Natural killer cell (primary cell): ENCODE results near the gene CERS1. TPM values are rescaled to one million over a fixed set of nuclear protein-coding genes. Genes with fewer than 3 reads are reported as not detected.

Experiments
- ATAC-seq, 3 donors: fragments of 150-1000 bp in 2 of 3; fragments of 200-7000 bp in 1 of 3; cut with Tn5 transposase; 1 replicate in 1 of 3; 2 replicates in 2 of 3; pipeline ENCODE4 v1.10.0; 2021; ENCODE audit warnings: mild to moderate bottlenecking in 2 of 3, moderate library complexity in 2 of 3
- DNase-seq, 2 donors: peaks; one replicate each; pipeline versions ENCODE4 v3.0.0 to v3.0.0-alpha.2; 2013 to 2021; ENCODE audit warnings: mixed read lengths in 1 of 2
- H3K27ac ChIP-seq: one replicate; pipeline ENCODE4 v1.5.1; 2013; ENCODE audit warnings: mild to moderate bottlenecking, low read length
- H3K27me3 ChIP-seq: one replicate; pipeline ENCODE4 v1.6.1; 2013; ENCODE audit warnings: low read length; ENCODE audit not compliant: control insufficient read depth, insufficient read depth
- H3K36me3 ChIP-seq: one replicate; pipeline ENCODE4 v1.6.1; 2013; ENCODE audit warnings: low read length; ENCODE audit not compliant: control insufficient read depth, insufficient read depth
- H3K4me1 ChIP-seq: one replicate; pipeline ENCODE4 v1.6.1; 2013; ENCODE audit warnings: low read length; ENCODE audit not compliant: control insufficient read depth, insufficient read depth
- H3K4me3 ChIP-seq: one replicate; pipeline ENCODE4 v1.5.1; 2013; ENCODE audit warnings: low read length
- H3K9me3 ChIP-seq: one replicate; pipeline ENCODE4 v1.6.1; 2013; ENCODE audit warnings: low read length; ENCODE audit not compliant: control insufficient read depth, insufficient read depth
- H3K27ac Mint-ChIP-seq, 2 donors: one replicate each; pipeline ENCODE4 v1.8.0; 2022; ENCODE audit warnings: mild to moderate bottlenecking in 2 of 2, mixed read lengths in 2 of 2, moderate library complexity in 1 of 2
- H3K27me3 Mint-ChIP-seq, 2 donors: one replicate each; pipeline ENCODE4 v1.8.0; 2022; ENCODE audit warnings: low read depth in 2 of 2, mixed read lengths in 2 of 2
- H3K36me3 Mint-ChIP-seq: one replicate; pipeline ENCODE4 v1.8.0; 2022; ENCODE audit warnings: mixed read lengths
- H3K4me1 Mint-ChIP-seq, 2 donors: one replicate each; pipeline ENCODE4 v1.8.0; 2022; ENCODE audit warnings: mixed read lengths in 2 of 2
- H3K4me3 Mint-ChIP-seq: one replicate; pipeline ENCODE4 v1.8.0; 2022; ENCODE audit warnings: mild to moderate bottlenecking, moderate library complexity, mixed read lengths
- H3K9me3 Mint-ChIP-seq, 2 donors: one replicate each; pipeline ENCODE4 v1.8.0; 2022; ENCODE audit warnings: mixed read lengths in 2 of 2
- CTCF ChIP-seq: fragments of 200-600 bp; IDR thresholded peaks from one replicate; pipeline ENCODE4 v1.8.0; 2022; ENCODE audit warnings: antibody characterized with exemption
- WGBS: methylation state at CpG from one replicate; pipeline ENCODE4 v1.1.7; 2013; ENCODE audit warnings: missing lambda C conversion rate; ENCODE audit not compliant: insufficient coverage; 5-methylcytosine and 5-hydroxymethylcytosine counted together
- intact Hi-C: fragments of 100-400 bp; cut with micrococcal nuclease; formaldehyde crosslinking; loops from one replicate; pipeline ENCODE4 v1.14.2; 2022
- total RNA-seq, 4 donors: library from RNA; stranded (reverse); fragments of 120-200 nt in 1 of 4; gene quantifications; one replicate each; pipeline versions ENCODE4 v1.2.3 to v1.2.4, GENCODE V29; 2013 to 2022

CERS1 gene
- total RNA-seq, 3 donors from 2014 or later (not counting 1 experiment from before 2014, with no cell fraction given): not detected

DNA sequence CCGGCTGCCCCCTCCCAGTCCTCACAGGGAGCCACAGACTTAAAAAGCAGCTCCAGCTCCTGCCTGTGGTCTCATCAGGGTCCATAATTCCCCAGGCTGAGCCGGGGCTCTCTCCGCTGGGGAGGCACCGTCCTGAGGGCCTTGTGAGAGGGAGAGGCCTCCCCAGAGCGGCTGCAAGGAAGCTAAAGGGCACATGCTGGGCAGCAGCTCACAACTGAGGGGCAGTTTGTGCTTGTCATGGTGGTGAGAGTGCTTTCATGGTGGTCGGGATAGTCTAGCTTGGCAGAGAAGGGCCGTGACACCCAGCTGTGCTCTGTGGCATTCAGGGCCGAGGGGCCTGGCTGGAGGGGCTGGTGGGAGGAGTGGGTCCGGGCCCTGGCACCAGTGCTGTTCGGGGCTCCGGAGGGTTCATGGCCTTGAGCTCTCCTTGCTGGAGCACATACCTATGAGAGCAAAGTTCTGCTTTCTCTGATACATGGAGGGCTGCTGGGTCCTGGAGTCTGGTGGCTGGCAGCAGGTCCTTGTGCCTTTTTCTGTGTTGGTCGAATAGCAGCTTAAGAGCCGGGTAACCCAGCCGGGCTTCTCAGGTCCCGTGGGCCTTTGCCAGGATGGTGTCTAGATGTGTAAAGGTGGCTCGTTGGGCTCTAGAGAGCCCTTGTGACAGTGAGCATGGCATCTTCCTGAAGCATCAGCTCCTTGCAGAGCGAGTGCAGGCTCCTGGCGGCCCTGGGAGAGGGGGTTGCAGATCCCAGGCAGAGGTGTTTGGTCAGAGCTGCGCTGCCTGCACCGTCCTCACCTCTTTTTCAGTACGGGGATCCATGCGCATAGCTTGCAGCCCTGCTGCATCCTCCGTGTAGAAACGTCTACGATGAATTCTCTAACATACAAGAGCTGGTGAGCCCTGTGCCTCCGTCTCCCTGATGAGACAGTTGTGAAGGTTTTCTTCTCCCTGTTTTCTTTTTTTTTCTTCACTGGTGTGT lies 55.4 kb downstream of the CERS1 start:
- H3K27ac Mint-ChIP-seq: peak overlapping the region; percentile 47 to 78
- H3K27me3 ChIP-seq: no peaks in the 10 kb centered on the region
- no peak for TF ChIP-seq CTCF
- no peak for DNase-seq
- no peaks in the 10 kb centered on the region for H3K27me3 Mint-ChIP-seq
- peaks cover 11% of the 10 kb centered on the region for H3K36me3 ChIP-seq
- H3K9me3 ChIP-seq: no peaks in the 10 kb centered on the region
- intact Hi-C loops: no loop called here
- H3K4me3 ChIP-seq: no peak overlapping the region
- no peaks in the 10 kb centered on the region for H3K9me3 Mint-ChIP-seq
- WGBS: 91% methylated on average over 25 of the region's 26 CpGs
- H3K27ac ChIP-seq: no peak overlapping the region
- peaks cover 76% of the 10 kb centered on the region for H3K4me1 ChIP-seq
- peak overlapping the region; percentile 35 for H3K4me3 Mint-ChIP-seq
- no peak for ATAC-seq
- H3K36me3 Mint-ChIP-seq: no peaks in the 10 kb centered on the region
- H3K4me1 Mint-ChIP-seq: peaks cover 70 to 89% of the 10 kb centered on the region in 2 donors

- Mint-ChIP-seq H3K4me3 (no peak overlapping the region), H3K9me3 (no peaks in the 10 kb centered on the region)
- intact Hi-C loops: no loop called here
Measured at GRCh38 chr19:18839465-18840287, 56.3 kb downstream of the CERS1 start.

GRCh38 chr19:18834644-18834984 lies 61.3 kb downstream of the CERS1 start:
- no peak overlapping the region for H3K4me3 ChIP-seq
- no peaks in the 10 kb centered on the region for H3K36me3 Mint-ChIP-seq
- no peak overlapping the region for H3K27ac ChIP-seq

More at GRCh38 chr19:18839465-18840287, 56.3 kb downstream of the CERS1 start:
- no peak overlapping the region for H3K4me3 ChIP-seq
- WGBS: 92% methylated on average over 15 of the region's 15 CpGs
- Mint-ChIP-seq H3K4me1 (peaks cover 70 to 87% of the 10 kb centered on the region in 2 donors), H3K27ac (peak overlapping the region; percentile 47 to 78), H3K27me3 (no peaks in the 10 kb centered on the region), H3K36me3 (no peaks in the 10 kb centered on the region)
- H3K4me1 ChIP-seq: peaks cover 74% of the 10 kb centered on the region
- H3K27ac ChIP-seq: no peak overlapping the region
- TF ChIP-seq CTCF: no peak
- H3K36me3 ChIP-seq: peaks cover 13% of the 10 kb centered on the region
- H3K27me3 ChIP-seq: no peaks in the 10 kb centered on the region
- no peak for DNase-seq
- H3K9me3 ChIP-seq: no peaks in the 10 kb centered on the region
- no peak for ATAC-seq

More at GRCh38 chr19:18834644-18834984, 61.3 kb downstream of the CERS1 start:
- 87% methylated on average over 4 of the region's 4 CpGs for whole genome bisulfite sequencing
- Histone ChIP-seq H3K9me3 (no peaks in the 10 kb centered on the region), H3K4me1 (peaks cover 53% of the 10 kb centered on the region), H3K27me3 (no peaks in the 10 kb centered on the region), H3K36me3 (peaks cover 11% of the 10 kb centered on the region)
- peak overlapping the region; percentile 89 to 91 for H3K27ac Mint-ChIP-seq
- no peaks in the 10 kb centered on the region for H3K9me3 Mint-ChIP-seq
- ATAC-seq (no peak), DNase-seq (no peak)
- peak overlapping the region; percentile 93 for H3K4me3 Mint-ChIP-seq
- H3K4me1 Mint-ChIP-seq: peaks cover 50 to 62% of the 10 kb centered on the region in 2 donors
- intact Hi-C loops: loop anchor here (5.0 kb wide), 1 partner anchor 312 kb away; the partner anchor contains the start of gene ELL
- no peaks in the 10 kb centered on the region for H3K27me3 Mint-ChIP-seq
- TF ChIP-seq CTCF: no peak
